Panc1 (cell line): ENCODE results near the gene RCSD1. TPM values are rescaled to one million over a fixed set of nuclear protein-coding genes. Genes with fewer than 3 reads are reported as not detected.

Experiments
- ATAC-seq: fragments of 200-7000 bp; cut with Tn5 transposase; 2 replicates; pipeline ENCODE4 v1.9.1; 2020; ENCODE audit warnings: mild to moderate bottlenecking, moderate library complexity
- BruUV-seq: library from RNA; stranded (reverse); fragments of 400-500 nt; replicated peaks from 2 replicates; lab custom pipeline; 2021; lab: Mats Ljungman, UMichigan
- CTCF ChIA-PET: fragments of 300-600 bp; sonication (Branson Sonifier 250); formaldehyde crosslinking; loops from one replicate; lab custom pipeline; 2022; ENCODE audit warnings: antibody characterized with exemption; lab: Charles Lee
- POLR2A ChIA-PET: fragments of 300-600 bp; sonication (Branson Sonifier 250); formaldehyde crosslinking; loops from one replicate; lab custom pipeline; 2022; ENCODE audit warnings: antibody characterized with exemption; lab: Charles Lee
- DNase-seq: peaks from one replicate; pipeline ENCODE4 v3.0.0-alpha.2; 2010; ENCODE audit warnings: low read depth, low spot score
- H3K27ac ChIP-seq: 2 replicates; pipeline ENCODE4 v1.5.1; 2011; ENCODE audit warnings: mild to moderate bottlenecking, low read length, inconsistent platforms
- H3K27me3 ChIP-seq: fragments of 200-500 bp; sonication (Bioruptor generic); 2 replicates; pipeline ENCODE4 v1.6.0; 2014; ENCODE audit warnings: low read length, inconsistent platforms; ENCODE audit not compliant: control insufficient read depth, insufficient read depth
- H3K36me3 ChIP-seq: fragments of 200-500 bp; sonication (Bioruptor generic); 2 replicates; pipeline ENCODE4 v1.5.1; 2014; ENCODE audit warnings: inconsistent platforms, mild to moderate bottlenecking, low read length, moderate library complexity; ENCODE audit not compliant: control insufficient read depth, insufficient read depth
- H3K4me1 ChIP-seq: 2 replicates; pipeline ENCODE4 v1.5.1; 2011; ENCODE audit warnings: inconsistent platforms, mild to moderate bottlenecking, low read length, moderate library complexity; ENCODE audit not compliant: control insufficient read depth, insufficient read depth
- H3K4me3 ChIP-seq, 2 experiments: 2 replicates each; pipeline ENCODE4 v1.5.1; 2011 to 2012; ENCODE audit warnings: low read depth in 2 of 2, low read length in 2 of 2, mild to moderate bottlenecking in 2 of 2, inconsistent platforms in 1 of 2, moderate library complexity in 1 of 2
- H3K9me3 ChIP-seq: fragments of 200-500 bp; sonication (Bioruptor generic); 2 replicates; pipeline ENCODE4 v1.5.1; 2014; ENCODE audit warnings: low read depth, mild to moderate bottlenecking, inconsistent platforms, low read length, moderate library complexity; ENCODE audit not compliant: control insufficient read depth, insufficient read depth
- POLR2AphosphoS5 ChIP-seq: IDR thresholded peaks from 2 replicates; pipeline ENCODE4 v1.6.1; 2012; ENCODE audit warnings: mild to moderate bottlenecking, low read depth, low read length, moderate library complexity
- REST ChIP-seq, 2 experiments: IDR thresholded peaks; 2 replicates each; pipeline ENCODE4 v1.6.1; 2011 to 2012; ENCODE audit warnings: low read depth in 2 of 2, control low read depth in 1 of 2, low read length in 1 of 2, mild to moderate bottlenecking in 1 of 2, moderate library complexity in 1 of 2; ENCODE audit not compliant: insufficient read depth in 1 of 2
- SIN3A ChIP-seq: IDR thresholded peaks from 2 replicates; pipeline ENCODE4 v1.6.1; 2012; ENCODE audit warnings: low read depth, mild to moderate bottlenecking, low read length, moderate library complexity, borderline replicate concordance; ENCODE audit not compliant: insufficient read depth
- TCF7L2 ChIP-seq: IDR thresholded peaks from 2 replicates; pipeline ENCODE4 v1.6.1; 2011; ENCODE audit warnings: mild to moderate bottlenecking, low read depth, low read length, inconsistent platforms
- in situ Hi-C: cut with HindIII; loops from 2 replicates; pipeline ENCODE4 v1.10.0; 2016; ENCODE audit warnings: low sequenced_read_pairs, low pct_unique_long_range_greater_than_20kb
- intact Hi-C: fragments of 100-400 bp; cut with micrococcal nuclease; formaldehyde crosslinking; loops from one replicate; pipeline ENCODE4 v1.10.0; 2022; ENCODE audit not compliant: unreplicated experiment
- total RNA-seq: library from RNA; stranded (reverse); gene quantifications from one replicate; pipeline ENCODE4 v1.2.1, GENCODE V29; 2021; ENCODE audit not compliant: unreplicated experiment
- TF ChIP-seq, protein P1 (sequence below): fragments of 450-650 bp; IDR thresholded peaks from 2 replicates; pipeline ENCODE4 v1.5.1; 2017; ENCODE audit warnings: mild to moderate bottlenecking

RCSD1 gene
- total RNA-seq, 1 experiment from 2014 or later = 1.4 TPM

GRCh38 chr1:167656657-167657056 lies 26.6 kb downstream of the RCSD1 start:
- H3K4me1 ChIP-seq = 0 out of 2 replicates have a peak, but pooled peaks cover 6% of the 10 kb centered on the region
- CTCF ChIA-PET = no interaction called here
- BruUV-seq = no TSS peak

DNA sequence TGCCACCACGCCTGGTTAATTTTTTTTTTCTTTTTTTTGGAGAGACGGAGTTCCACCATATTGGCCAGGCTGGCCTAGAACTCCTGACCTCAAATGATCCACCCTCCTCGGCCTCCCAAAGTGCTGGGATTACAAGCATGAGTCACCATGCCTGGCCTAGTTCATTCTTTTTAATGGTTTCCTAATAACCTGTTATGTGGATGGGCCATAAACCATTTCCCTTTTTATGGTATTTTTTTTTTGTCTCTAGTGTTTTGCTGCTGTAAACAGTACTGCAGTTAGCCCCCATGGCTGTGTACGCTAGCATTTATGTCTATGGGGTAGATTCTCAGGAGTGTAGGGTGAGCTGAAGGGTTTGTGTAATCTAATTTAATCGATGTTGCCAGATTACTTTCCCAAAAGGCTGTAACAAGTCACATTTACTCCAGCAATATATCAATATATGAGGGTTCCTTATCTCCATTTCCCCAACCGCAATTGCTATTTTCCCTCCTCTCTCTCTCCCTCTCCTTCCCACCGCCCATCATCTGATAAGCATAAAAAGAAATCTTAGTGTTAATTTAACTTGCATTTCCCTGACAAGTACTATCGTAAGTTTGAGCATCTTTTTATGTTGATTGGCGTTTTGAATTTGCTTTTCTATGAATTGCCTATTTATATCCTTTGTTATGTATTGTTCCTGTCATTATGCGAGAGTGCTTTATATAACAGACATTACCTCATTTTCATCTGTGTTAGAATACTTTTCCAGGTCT lies 28.7 kb downstream of the RCSD1 start:
- intact Hi-C loops (no loop called here), in situ Hi-C loops (no loop called here)
- Histone ChIP-seq H3K27ac (no peak overlapping the region), H3K36me3 (no peaks in the 10 kb centered on the region), H3K9me3 (no peaks in the 10 kb centered on the region), H3K27me3 (no peaks in the 10 kb centered on the region), H3K4me3 (no peak overlapping the region), H3K4me1 (peaks cover 11% of the 10 kb centered on the region; the same call in 1 of the 2 replicates)
- ATAC-seq (no peak), DNase-seq (no peak)
- ChIA-PET CTCF (interaction anchor here (0.6 kb wide), 1 partner anchor 58 kb away, joined by 6 read pairs; no protein-coding TSS in a partner anchor), POLR2A (no interaction called here)
- BruUV-seq = no TSS peak
- TF ChIP-seq, protein P1, sequence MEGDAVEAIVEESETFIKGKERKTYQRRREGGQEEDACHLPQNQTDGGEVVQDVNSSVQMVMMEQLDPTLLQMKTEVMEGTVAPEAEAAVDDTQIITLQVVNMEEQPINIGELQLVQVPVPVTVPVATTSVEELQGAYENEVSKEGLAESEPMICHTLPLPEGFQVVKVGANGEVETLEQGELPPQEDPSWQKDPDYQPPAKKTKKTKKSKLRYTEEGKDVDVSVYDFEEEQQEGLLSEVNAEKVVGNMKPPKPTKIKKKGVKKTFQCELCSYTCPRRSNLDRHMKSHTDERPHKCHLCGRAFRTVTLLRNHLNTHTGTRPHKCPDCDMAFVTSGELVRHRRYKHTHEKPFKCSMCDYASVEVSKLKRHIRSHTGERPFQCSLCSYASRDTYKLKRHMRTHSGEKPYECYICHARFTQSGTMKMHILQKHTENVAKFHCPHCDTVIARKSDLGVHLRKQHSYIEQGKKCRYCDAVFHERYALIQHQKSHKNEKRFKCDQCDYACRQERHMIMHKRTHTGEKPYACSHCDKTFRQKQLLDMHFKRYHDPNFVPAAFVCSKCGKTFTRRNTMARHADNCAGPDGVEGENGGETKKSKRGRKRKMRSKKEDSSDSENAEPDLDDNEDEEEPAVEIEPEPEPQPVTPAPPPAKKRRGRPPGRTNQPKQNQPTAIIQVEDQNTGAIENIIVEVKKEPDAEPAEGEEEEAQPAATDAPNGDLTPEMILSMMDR = no peak

More at GRCh38 chr1:167656657-167657056, 26.6 kb downstream of the RCSD1 start:
- ATAC-seq (no peak), DNase-seq (no peak)
- TF ChIP-seq SIN3A (no peak), TCF7L2 (no peak), POLR2AphosphoS5 (no peak), REST (IDR thresholded peaks at IDR 0.05; ENCODE audit: insufficient read depth in 1 of 2, low read depth in 2 of 2, low read length in 1 of 2) (no peak)
- TF ChIP-seq, protein P1 = no peak
- Histone ChIP-seq H3K36me3 (no peaks in the 10 kb centered on the region), H3K9me3 (no peaks in the 10 kb centered on the region), H3K4me3 (no peak overlapping the region), H3K27ac (no peak overlapping the region), H3K27me3 (no peaks in the 10 kb centered on the region)
- POLR2A ChIA-PET = no interaction called here
- intact Hi-C loops = loop anchor here (2.0 kb wide), 1 partner anchor 20 kb away; no protein-coding TSS in a partner anchor
- in situ Hi-C loops = no loop called here
